Neural cell (in vitro differentiated cells): ENCODE results near the gene GALNT12. TPM values are rescaled to one million over a fixed set of nuclear protein-coding genes. Genes with fewer than 3 reads are reported as not detected.

ENCODE experiments used
- H2AFZ ChIP-seq: fragments of 200-600, 300-800 bp; sonication (generic), shearing (Covaris generic); 2 replicates; pipeline ENCODE4 v1.6.0; 2014; ENCODE audit warnings: low read depth, mild to moderate bottlenecking, antibody characterized with exemption, low read length, moderate library complexity
- H3F3A ChIP-seq: fragments of 200-600 bp; shearing (Covaris generic); 2 replicates; pipeline ENCODE4 v1.6.1; 2016; ENCODE audit warnings: mild to moderate bottlenecking, moderate library complexity, mixed read lengths, antibody characterized with exemption, low read length; ENCODE audit not compliant: insufficient read depth, poor library complexity, severe bottlenecking
- H3K27ac ChIP-seq: fragments of 200-600, 300-800 bp; sonication (generic), shearing (Covaris generic); 2 replicates; pipeline ENCODE4 v1.5.1; 2014; ENCODE audit warnings: mild to moderate bottlenecking, low read length, moderate library complexity
- H3K27me3 ChIP-seq: fragments of 300-800, 200-600 bp; sonication (generic), shearing (Covaris generic); 2 replicates; pipeline ENCODE4 v1.6.0; 2014; ENCODE audit warnings: mild to moderate bottlenecking, low read depth, low read length, moderate library complexity; ENCODE audit not compliant: insufficient read depth
- H3K36me3 ChIP-seq: fragments of 300-800, 200-600 bp; sonication (generic), shearing (Covaris generic); 2 replicates; pipeline ENCODE4 v1.5.1; 2014; ENCODE audit warnings: mild to moderate bottlenecking, antibody characterized with exemption, low read length, moderate library complexity; ENCODE audit not compliant: insufficient read depth
- H3K4me2 ChIP-seq: fragments of 300-800, 200-600 bp; sonication (generic), shearing (Covaris generic); 2 replicates; pipeline ENCODE4 v1.6.0; 2014; ENCODE audit warnings: mild to moderate bottlenecking, low read length
- H3K4me3 ChIP-seq: fragments of 300-800, 200-600 bp; sonication (generic), shearing (Covaris generic); 2 replicates; pipeline ENCODE4 v1.5.1; 2014; ENCODE audit warnings: mild to moderate bottlenecking, low read length, moderate library complexity
- H3K79me2 ChIP-seq: fragments of 200-600 bp; shearing (Covaris generic); replicated peaks from 2 replicates; pipeline ENCODE4 v1.6.0; 2014; ENCODE audit warnings: mild to moderate bottlenecking, low read length, moderate library complexity; ENCODE audit not compliant: insufficient read depth
- H3K9ac ChIP-seq: fragments of 300-800, 200-600 bp; sonication (generic), shearing (Covaris generic); 2 replicates; pipeline ENCODE4 v1.6.1; 2016; ENCODE audit warnings: mild to moderate bottlenecking, low read length, mixed read lengths
- H3K9me2 ChIP-seq: fragments of 200-600 bp; shearing (Covaris generic); 2 replicates; pipeline ENCODE4 v1.6.1; 2016; ENCODE audit warnings: mild to moderate bottlenecking, low read length, mixed read lengths; ENCODE audit not compliant: insufficient read depth
- H3K9me3 ChIP-seq: fragments of 200-600, 300-800 bp; sonication (generic), shearing (Covaris generic); 2 replicates; pipeline ENCODE4 v1.6.1; 2016; ENCODE audit warnings: mild to moderate bottlenecking, mixed run types, low read length, moderate library complexity, mixed read lengths
- H4K20me1 ChIP-seq: fragments of 200-600 bp; shearing (Covaris generic); 2 replicates; pipeline ENCODE4 v1.6.1; 2016; ENCODE audit warnings: mild to moderate bottlenecking, mixed run types; ENCODE audit not compliant: insufficient read depth
- EP300 ChIP-seq: fragments of 450-650 bp; conservative IDR thresholded peaks from 2 replicates; pipeline ENCODE4 v1.6.1; 2014; ENCODE audit warnings: antibody characterized with exemption, mild to moderate bottlenecking, moderate library complexity; ENCODE audit not compliant: poor library complexity, severe bottlenecking
- EZH2 ChIP-seq: fragments of 200-600, 300-800 bp; shearing (Covaris generic), sonication (generic); IDR thresholded peaks from 2 replicates; pipeline ENCODE4 v1.6.1; 2014; ENCODE audit warnings: antibody characterized with exemption, low read length, borderline replicate concordance, mild to moderate bottlenecking; ENCODE audit not compliant: insufficient read depth, poor library complexity, severe bottlenecking
- MXI1 ChIP-seq: fragments of 450-650 bp; conservative IDR thresholded peaks from 2 replicates; pipeline ENCODE4 v1.6.1; 2014; ENCODE audit warnings: antibody characterized with exemption, mild to moderate bottlenecking; ENCODE audit not compliant: poor library complexity, severe bottlenecking
- POLR2AphosphoS5 ChIP-seq: IDR thresholded peaks from 2 replicates; pipeline ENCODE4 v1.6.1; 2012
- RAD21 ChIP-seq: fragments of 450-650 bp; conservative IDR thresholded peaks from 2 replicates; pipeline ENCODE4 v1.6.1; 2014; ENCODE audit warnings: antibody characterized with exemption, mild to moderate bottlenecking, moderate library complexity
- SMC3 ChIP-seq: fragments of 450-650 bp; conservative IDR thresholded peaks from 2 replicates; pipeline ENCODE4 v1.6.1; 2014; ENCODE audit warnings: antibody characterized with exemption, mild to moderate bottlenecking, moderate library complexity; ENCODE audit not compliant: poor library complexity
- TAF1 ChIP-seq: IDR thresholded peaks from 2 replicates; pipeline ENCODE4 v1.6.1; 2012; ENCODE audit warnings: low read depth
- polyA plus RNA-seq: library from polyadenylated mRNA; depleted of rRNA; stranded (reverse); fragments of >200 nt; gene quantifications from 2 replicates; pipeline ENCODE4 v1.2.3, GENCODE V29; 2014
- TF ChIP-seq, protein P1 (sequence below): IDR thresholded peaks from 2 replicates; pipeline ENCODE4 v1.6.1; 2012; ENCODE audit warnings: borderline replicate concordance
- TF ChIP-seq, protein P2 (sequence below): fragments of 450-650 bp; IDR thresholded peaks from 2 replicates; pipeline ENCODE4 v1.5.1; 2014; ENCODE audit warnings: antibody characterized with exemption, mild to moderate bottlenecking, moderate library complexity; ENCODE audit not compliant: poor library complexity, severe bottlenecking

The GALNT12 gene
- polyA plus RNA-seq, 1 donor from 2014 or later, result 8.4 TPM

DNA sequence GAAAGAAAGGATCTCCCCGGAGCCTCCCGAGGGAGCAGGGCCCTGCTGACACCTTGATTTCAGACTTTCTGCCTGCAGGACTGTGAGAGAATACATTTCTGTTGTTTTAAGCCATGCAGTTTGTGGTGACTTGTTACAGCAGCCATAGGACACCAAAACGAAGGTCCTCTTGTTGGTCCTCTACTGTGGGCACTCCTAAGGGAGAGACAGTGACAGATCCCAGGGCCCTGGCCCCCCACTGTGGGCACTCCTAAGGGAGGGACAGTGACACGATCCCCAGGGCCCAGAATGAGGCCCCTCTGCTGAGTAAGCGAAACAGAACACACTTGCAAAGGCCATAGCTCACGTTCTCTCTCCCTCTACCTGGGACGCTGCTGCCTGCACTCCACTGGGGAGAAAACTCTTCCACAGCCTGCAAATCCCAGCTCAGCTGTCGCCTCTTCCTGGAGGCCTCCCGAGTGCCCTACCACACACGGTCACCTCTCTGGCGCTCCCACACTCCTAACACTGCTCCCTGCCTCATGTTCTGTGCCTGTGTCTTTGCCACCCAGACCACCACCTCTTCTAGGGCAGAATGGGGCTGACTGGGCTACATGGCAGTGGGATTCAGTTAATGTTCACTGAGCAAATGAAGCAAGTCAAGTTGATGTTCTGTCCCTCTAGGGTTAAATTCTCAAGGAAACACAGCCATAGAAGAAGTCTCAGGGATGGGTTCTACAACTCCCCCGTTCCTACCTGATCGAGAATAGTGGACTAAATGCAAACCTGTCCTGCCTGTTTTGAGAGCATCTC is 34.9 kb upstream of the GALNT12 start:
- Histone ChIP-seq H3K36me3 (no peaks in the 10 kb centered on the region), H3K27me3 (no peaks in the 10 kb centered on the region), H3K4me3 (no peak overlapping the region), H3F3A (no peaks in the 10 kb centered on the region), H3K9me2 (no peaks in the 10 kb centered on the region), H4K20me1 (no peaks in the 10 kb centered on the region), H3K4me2 (no peak overlapping the region), H3K9ac (no peak overlapping the region), H2AFZ (no peak overlapping the region), H3K27ac (no peak overlapping the region), H3K9me3 (no peaks in the 10 kb centered on the region), H3K79me2 (no peaks in the 10 kb centered on the region)
- no peak for TF ChIP-seq RAD21
- TF ChIP-seq, protein P1, sequence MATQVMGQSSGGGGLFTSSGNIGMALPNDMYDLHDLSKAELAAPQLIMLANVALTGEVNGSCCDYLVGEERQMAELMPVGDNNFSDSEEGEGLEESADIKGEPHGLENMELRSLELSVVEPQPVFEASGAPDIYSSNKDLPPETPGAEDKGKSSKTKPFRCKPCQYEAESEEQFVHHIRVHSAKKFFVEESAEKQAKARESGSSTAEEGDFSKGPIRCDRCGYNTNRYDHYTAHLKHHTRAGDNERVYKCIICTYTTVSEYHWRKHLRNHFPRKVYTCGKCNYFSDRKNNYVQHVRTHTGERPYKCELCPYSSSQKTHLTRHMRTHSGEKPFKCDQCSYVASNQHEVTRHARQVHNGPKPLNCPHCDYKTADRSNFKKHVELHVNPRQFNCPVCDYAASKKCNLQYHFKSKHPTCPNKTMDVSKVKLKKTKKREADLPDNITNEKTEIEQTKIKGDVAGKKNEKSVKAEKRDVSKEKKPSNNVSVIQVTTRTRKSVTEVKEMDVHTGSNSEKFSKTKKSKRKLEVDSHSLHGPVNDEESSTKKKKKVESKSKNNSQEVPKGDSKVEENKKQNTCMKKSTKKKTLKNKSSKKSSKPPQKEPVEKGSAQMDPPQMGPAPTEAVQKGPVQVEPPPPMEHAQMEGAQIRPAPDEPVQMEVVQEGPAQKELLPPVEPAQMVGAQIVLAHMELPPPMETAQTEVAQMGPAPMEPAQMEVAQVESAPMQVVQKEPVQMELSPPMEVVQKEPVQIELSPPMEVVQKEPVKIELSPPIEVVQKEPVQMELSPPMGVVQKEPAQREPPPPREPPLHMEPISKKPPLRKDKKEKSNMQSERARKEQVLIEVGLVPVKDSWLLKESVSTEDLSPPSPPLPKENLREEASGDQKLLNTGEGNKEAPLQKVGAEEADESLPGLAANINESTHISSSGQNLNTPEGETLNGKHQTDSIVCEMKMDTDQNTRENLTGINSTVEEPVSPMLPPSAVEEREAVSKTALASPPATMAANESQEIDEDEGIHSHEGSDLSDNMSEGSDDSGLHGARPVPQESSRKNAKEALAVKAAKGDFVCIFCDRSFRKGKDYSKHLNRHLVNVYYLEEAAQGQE, result no peak
- no peak for TF ChIP-seq MXI1
- TF ChIP-seq EP300, result no peak
- no peak for TF ChIP-seq TAF1
- TF ChIP-seq SMC3, result no peak
- TF ChIP-seq, protein P2, sequence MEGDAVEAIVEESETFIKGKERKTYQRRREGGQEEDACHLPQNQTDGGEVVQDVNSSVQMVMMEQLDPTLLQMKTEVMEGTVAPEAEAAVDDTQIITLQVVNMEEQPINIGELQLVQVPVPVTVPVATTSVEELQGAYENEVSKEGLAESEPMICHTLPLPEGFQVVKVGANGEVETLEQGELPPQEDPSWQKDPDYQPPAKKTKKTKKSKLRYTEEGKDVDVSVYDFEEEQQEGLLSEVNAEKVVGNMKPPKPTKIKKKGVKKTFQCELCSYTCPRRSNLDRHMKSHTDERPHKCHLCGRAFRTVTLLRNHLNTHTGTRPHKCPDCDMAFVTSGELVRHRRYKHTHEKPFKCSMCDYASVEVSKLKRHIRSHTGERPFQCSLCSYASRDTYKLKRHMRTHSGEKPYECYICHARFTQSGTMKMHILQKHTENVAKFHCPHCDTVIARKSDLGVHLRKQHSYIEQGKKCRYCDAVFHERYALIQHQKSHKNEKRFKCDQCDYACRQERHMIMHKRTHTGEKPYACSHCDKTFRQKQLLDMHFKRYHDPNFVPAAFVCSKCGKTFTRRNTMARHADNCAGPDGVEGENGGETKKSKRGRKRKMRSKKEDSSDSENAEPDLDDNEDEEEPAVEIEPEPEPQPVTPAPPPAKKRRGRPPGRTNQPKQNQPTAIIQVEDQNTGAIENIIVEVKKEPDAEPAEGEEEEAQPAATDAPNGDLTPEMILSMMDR, result no peak
- no peak for TF ChIP-seq POLR2AphosphoS5
- no peak for TF ChIP-seq EZH2

DNA sequence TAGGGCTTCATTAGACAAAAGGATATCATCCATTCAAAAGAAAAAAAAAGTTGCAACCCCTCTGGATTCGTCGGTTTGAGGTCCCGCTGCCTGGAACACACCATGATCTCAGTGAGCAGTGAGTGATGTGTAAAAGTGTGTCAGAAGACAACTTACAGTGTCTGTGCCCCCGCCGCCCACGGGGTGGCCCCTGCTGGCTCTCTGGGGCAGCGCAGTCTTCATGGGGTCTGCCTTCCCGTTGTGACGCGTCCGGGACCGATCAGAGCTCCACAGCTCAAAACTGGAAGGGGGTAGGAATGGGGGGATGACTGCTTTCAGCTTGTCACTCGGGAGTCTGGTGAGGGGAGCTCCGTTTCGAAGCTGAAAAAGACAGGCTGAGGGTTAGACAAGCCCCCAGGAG is 33.7 kb upstream of the GALNT12 start:
- H3K79me2 ChIP-seq, result no peaks in the 10 kb centered on the region
- H3K27ac ChIP-seq, result no peak overlapping the region
- no peak overlapping the region for H3K4me3 ChIP-seq
- TF ChIP-seq SMC3 (no peak), MXI1 (no peak), TAF1 (no peak), EZH2 (no peak), POLR2AphosphoS5 (no peak), EP300 (no peak), RAD21 (no peak)
- TF ChIP-seq, protein P1, result no peak
- TF ChIP-seq, protein P2, result no peak
- H3K36me3 ChIP-seq, result no peaks in the 10 kb centered on the region
- no peaks in the 10 kb centered on the region for H4K20me1 ChIP-seq
- H3K9me2 ChIP-seq, result no peaks in the 10 kb centered on the region
- no peaks in the 10 kb centered on the region for H3F3A ChIP-seq
- H3K27me3 ChIP-seq, result no peaks in the 10 kb centered on the region
- no peak overlapping the region for H3K4me2 ChIP-seq
- H3K9me3 ChIP-seq, result no peaks in the 10 kb centered on the region
- H2AFZ ChIP-seq, result no peak overlapping the region
- H3K9ac ChIP-seq, result no peak overlapping the region
